HAP-1 (cell line): ENCODE measurements around the gene OR2V2.
"Not testable (repeated sequence)": the region's sequence is repeated elsewhere in the genome, so short reads cannot be mapped to it uniquely, and the experiment has no call there.

Experiments
- DNase-seq, 2 experiments: peaks; one replicate each; pipeline ENCODE4 v3.0.0-alpha.2; 2016 to 2020; ENCODE audit warnings: low spot score in 2 of 2
- H3K27me3 ChIP-seq: fragments of 250-450 bp; sonication (Bioruptor Pico); 2 replicates; pipeline ENCODE4 v1.5.1; 2020; ENCODE audit warnings: low read depth, mild to moderate bottlenecking, moderate library complexity
- H3K36me3 ChIP-seq: fragments of 250-450 bp; sonication (Bioruptor Pico); replicated peaks from 2 replicates; pipeline ENCODE4 v1.5.1; 2020; ENCODE audit warnings: mild to moderate bottlenecking
- H3K4me1 ChIP-seq: fragments of 250-450 bp; sonication (Bioruptor Pico); 2 replicates; pipeline ENCODE4 v1.5.1; 2020; ENCODE audit warnings: mild to moderate bottlenecking
- H3K4me3 ChIP-seq: fragments of 250-450 bp; sonication (Bioruptor Pico); 2 replicates; pipeline ENCODE4 v1.5.1; 2020; ENCODE audit warnings: mild to moderate bottlenecking, moderate library complexity
- H3K9me3 ChIP-seq: fragments of 250-450 bp; sonication (Bioruptor Pico); 2 replicates; pipeline ENCODE4 v1.5.1; 2020; ENCODE audit warnings: mild to moderate bottlenecking, moderate library complexity
- in situ Hi-C: fragments of 300-500 bp; cut with MboI; formaldehyde crosslinking; loops from 3 replicates; pipeline ENCODE4 v1.14.3; 2020; ENCODE audit warnings: low sequenced_read_pairs, inconsistent platforms, mixed read lengths

Gene OR2V2

GRCh38 chr5:181173420-181174342 lies 26.3 kb downstream of the OR2V2 start:
- Histone ChIP-seq H3K4me3 (peak overlapping the region; percentile 44), H3K9me3 (no peaks in the 10 kb centered on the region), H3K36me3 (no peaks in the 10 kb centered on the region), H3K27me3 (no peaks in the 10 kb centered on the region), H3K4me1 (peaks cover 7% of the 10 kb centered on the region)
- in situ Hi-C loops: no loop called here
- DNase-seq: peak; percentile 78 to 81

- peaks cover 7% of the 10 kb centered on the region for H3K4me1 ChIP-seq
- no peak for DNase-seq
- in situ Hi-C loops: no loop called here
- no peak overlapping the region for H3K4me3 ChIP-seq
- H3K27me3 ChIP-seq: no peaks in the 10 kb centered on the region
- no peaks in the 10 kb centered on the region for H3K9me3 ChIP-seq
- no peaks in the 10 kb centered on the region for H3K36me3 ChIP-seq
Observed at GRCh38 chr5:181176254-181176952, 29.0 kb downstream of the OR2V2 start.

DNA sequence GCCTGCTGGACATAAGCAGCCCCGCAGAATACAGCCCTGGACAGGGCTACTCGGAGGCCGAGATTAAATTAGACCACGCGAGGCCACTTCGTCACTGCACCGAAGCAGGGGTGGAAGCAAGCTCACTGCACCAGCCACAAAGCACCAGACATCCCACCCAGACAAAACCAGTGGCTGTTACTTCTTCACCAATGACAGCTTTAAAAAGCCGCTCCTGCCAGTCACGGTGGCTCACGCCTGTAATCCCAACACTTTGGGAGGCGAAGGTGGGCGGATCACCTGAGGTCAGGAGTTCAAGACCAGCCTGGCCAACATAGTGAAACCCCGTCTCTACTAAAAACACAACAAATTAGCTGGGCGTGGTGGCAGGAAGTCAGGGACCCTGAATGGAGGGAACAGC lies 30.2 kb downstream of the OR2V2 start:
- DNase-seq, in situ Hi-C loops, H3K4me3 ChIP-seq, H3K9me3 ChIP-seq, H3K4me1 ChIP-seq, H3K27me3 ChIP-seq, H3K36me3 ChIP-seq: not testable (repeated sequence)

- H3K27me3 ChIP-seq: no peaks in the 10 kb centered on the region
- peak; percentile 80 to 82 for DNase-seq
- H3K4me1 ChIP-seq: no peaks in the 10 kb centered on the region; the same call in 1 of the 2 replicates
- no peak overlapping the region for H3K4me3 ChIP-seq
- H3K9me3 ChIP-seq: peaks cover 3% of the 10 kb centered on the region; the same call in 1 of the 2 replicates
- no peaks in the 10 kb centered on the region for H3K36me3 ChIP-seq
- in situ Hi-C loops: no loop called here
Observed at GRCh38 chr5:181181650-181182565, 34.5 kb downstream of the OR2V2 start.

DNA sequence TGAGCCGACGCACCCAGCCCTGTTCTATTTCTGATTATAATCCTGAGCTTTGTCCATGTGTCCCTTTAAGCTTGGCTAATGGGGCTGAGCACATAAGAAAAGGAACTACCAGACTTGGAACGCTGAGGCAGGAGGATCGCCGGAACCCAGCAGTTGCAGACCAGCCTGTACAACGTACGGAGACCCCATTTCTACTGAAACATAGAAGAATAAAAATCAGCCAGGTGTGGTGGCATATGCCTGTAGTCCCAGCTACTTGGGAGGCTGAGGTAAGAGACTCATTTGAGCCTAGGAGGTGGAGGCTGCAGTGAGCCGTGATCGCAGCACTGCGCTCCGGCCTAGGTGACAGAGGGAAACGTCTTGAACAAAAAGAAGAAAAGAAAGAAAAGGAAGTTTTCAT lies 35.3 kb downstream of the OR2V2 start:
- no peak overlapping the region for H3K4me3 ChIP-seq

DNA sequence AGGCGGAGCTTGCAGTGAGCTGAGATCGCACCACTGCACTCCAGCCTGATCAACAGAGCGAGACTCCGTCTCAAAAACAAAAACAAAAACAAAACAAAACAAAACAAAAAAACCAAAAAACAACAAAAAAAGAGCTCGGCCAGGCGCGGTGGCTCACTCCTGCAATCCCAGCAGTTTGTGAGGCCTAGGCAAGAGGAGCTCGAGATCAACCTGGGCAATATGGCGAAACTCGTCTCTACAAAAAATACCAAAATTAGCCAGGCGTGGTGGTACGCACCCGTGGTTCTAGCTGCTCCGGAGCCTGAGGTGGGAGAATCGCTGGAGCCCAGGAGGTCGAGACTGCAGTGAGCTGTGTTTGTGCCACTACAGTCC lies 37.4 kb downstream of the OR2V2 start:
- in situ Hi-C loops: loop anchor here (5.0 kb wide), 1 partner anchor 37 kb away; the partner anchor contains the start of gene TRIM41
- Histone ChIP-seq H3K36me3 (no peaks in the 10 kb centered on the region), H3K4me1 (no peaks in the 10 kb centered on the region; the same call in 1 of the 2 replicates), H3K4me3 (no peak overlapping the region), H3K27me3 (no peaks in the 10 kb centered on the region), H3K9me3 (peaks cover 3% of the 10 kb centered on the region; the same call in 1 of the 2 replicates)
- no peak for DNase-seq

More for the DNA sequence above, 35.3 kb downstream of the OR2V2 start:
- Histone ChIP-seq H3K4me1 (no peaks in the 10 kb centered on the region; the same call in 1 of the 2 replicates), H3K9me3 (peaks cover 3% of the 10 kb centered on the region; the same call in 1 of the 2 replicates), H3K36me3 (no peaks in the 10 kb centered on the region), H3K27me3 (no peaks in the 10 kb centered on the region)
- in situ Hi-C loops: no loop called here
- no peak for DNase-seq

- Histone ChIP-seq H3K27me3 (no peaks in the 10 kb centered on the region), H3K36me3 (no peaks in the 10 kb centered on the region), H3K4me3 (no peak overlapping the region), H3K9me3 (peaks cover 3% of the 10 kb centered on the region; the same call in 1 of the 2 replicates), H3K4me1 (no peaks in the 10 kb centered on the region; the same call in 1 of the 2 replicates)
- no peak for DNase-seq
- in situ Hi-C loops: loop anchor here (5.0 kb wide), 1 partner anchor 37 kb away; the partner anchor contains the start of gene TRIM41
Observed at GRCh38 chr5:181185560-181185959, 38.2 kb downstream of the OR2V2 start.

GRCh38 chr5:181186022-181186421 lies 38.6 kb downstream of the OR2V2 start:
- H3K27me3 ChIP-seq: no peaks in the 10 kb centered on the region
- DNase-seq: no peak
- H3K36me3 ChIP-seq: no peaks in the 10 kb centered on the region
- H3K9me3 ChIP-seq: peaks cover 3% of the 10 kb centered on the region; the same call in 1 of the 2 replicates
- H3K4me1 ChIP-seq: no peaks in the 10 kb centered on the region; the same call in 1 of the 2 replicates
- no peak overlapping the region for H3K4me3 ChIP-seq
- in situ Hi-C loops: loop anchor here (5.0 kb wide), 1 partner anchor 36 kb away; the partner anchor contains the start of gene TRIM41

DNA sequence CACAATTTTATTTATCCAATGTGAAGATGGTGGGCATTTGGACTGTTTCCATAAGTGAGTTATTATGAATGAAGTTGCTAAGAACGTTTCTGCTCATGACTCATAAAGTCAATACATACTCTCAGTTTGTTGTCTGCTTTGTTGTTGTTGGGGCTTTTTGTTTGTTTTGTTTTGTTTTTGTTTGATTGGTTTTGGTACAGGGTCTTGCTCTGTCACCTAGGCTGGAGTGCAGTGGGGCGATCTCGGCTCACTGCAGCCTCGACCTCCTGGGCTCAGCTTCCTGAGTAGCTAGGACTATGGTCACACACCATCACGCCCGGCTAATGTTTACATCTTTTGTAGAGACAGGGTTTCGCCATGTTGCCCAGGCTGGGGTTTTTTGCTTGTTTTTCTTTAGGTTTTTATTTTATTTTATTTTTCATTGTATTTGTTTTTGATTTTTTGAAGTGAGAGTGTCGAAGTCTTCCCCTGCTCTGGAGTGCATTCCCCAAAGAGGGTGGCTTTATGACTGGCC lies 39.7 kb downstream of the OR2V2 start:
- in situ Hi-C loops: loop anchor here (5.0 kb wide), 1 partner anchor 35 kb away; the partner anchor contains the start of gene TRIM41
- Histone ChIP-seq H3K4me3 (peak overlapping the region; percentile 55), H3K9me3 (peaks cover 3% of the 10 kb centered on the region; the same call in 1 of the 2 replicates), H3K36me3 (no peaks in the 10 kb centered on the region), H3K4me1 (no peaks in the 10 kb centered on the region; the same call in 1 of the 2 replicates), H3K27me3 (no peaks in the 10 kb centered on the region)
- DNase-seq: peak in 1 of 2 experiments; percentile 50

GRCh38 chr5:181187500-181188213 lies 40.3 kb downstream of the OR2V2 start:
- Histone ChIP-seq H3K4me1 (peaks cover 2% of the 10 kb centered on the region; the same call in 1 of the 2 replicates), H3K9me3 (peaks cover 3% of the 10 kb centered on the region; the same call in 1 of the 2 replicates), H3K27me3 (no peaks in the 10 kb centered on the region), H3K4me3 (peak overlapping the region; percentile 55), H3K36me3 (no peaks in the 10 kb centered on the region)
- peak; percentile 75 to 92 for DNase-seq
- in situ Hi-C loops: loop anchor here (5.0 kb wide), 1 partner anchor 35 kb away; the partner anchor contains the start of gene TRIM41

- peak overlapping the region; percentile 55 for H3K4me3 ChIP-seq
- H3K27me3 ChIP-seq: no peaks in the 10 kb centered on the region
- H3K4me1 ChIP-seq: peaks cover 6% of the 10 kb centered on the region; the same call in 1 of the 2 replicates
- peak; percentile 73 to 82 for DNase-seq
- H3K9me3 ChIP-seq: peaks cover 3% of the 10 kb centered on the region; the same call in 1 of the 2 replicates
- in situ Hi-C loops: loop anchor here (5.0 kb wide), 1 partner anchor 33 kb away; the partner anchor contains the start of gene TRIM41
- no peaks in the 10 kb centered on the region for H3K36me3 ChIP-seq
Observed at GRCh38 chr5:181188700-181189362, 41.4 kb downstream of the OR2V2 start.
